HG02610 (cell line): ENCODE results near the gene IFI30.

Source experiments
- ATAC-seq: cut with Tn5 transposase; IDR thresholded peaks from one replicate; pipeline ENCODE4 v1.9.1; 2021; ENCODE audit warnings: mild to moderate bottlenecking, moderate library complexity; ENCODE audit not compliant: unreplicated experiment

Gene IFI30

GRCh38 chr19:18173572-18174288 is at the start of gene IFI30:
Gene IFI30 (plus strand): TSS chr19:18173813. CDS start chr19:18173842, 29 bp downstream.
- ATAC-seq: peak; percentile 46

- ATAC-seq: no peak
Observed at GRCh38 chr19:18123819-18124218, 49.8 kb upstream of the IFI30 start.

- no peak for ATAC-seq
Observed at GRCh38 chr19:18126097-18126496, 47.5 kb upstream of the IFI30 start.

- ATAC-seq: no peak
Observed at GRCh38 chr19:18128044-18128443, 45.6 kb upstream of the IFI30 start.

GRCh38 chr19:18128805-18129204 is 44.8 kb upstream of the IFI30 start:
- no peak for ATAC-seq

- ATAC-seq: no peak
Observed at GRCh38 chr19:18130523-18131242, 42.9 kb upstream of the IFI30 start.

GRCh38 chr19:18131841-18132596 is 41.6 kb upstream of the IFI30 start:
- ATAC-seq: no peak

GRCh38 chr19:18135712-18136584 is 37.7 kb upstream of the IFI30 start:
- ATAC-seq: no peak

- no peak for ATAC-seq
Observed at GRCh38 chr19:18137242-18137641, 36.4 kb upstream of the IFI30 start.

- ATAC-seq: no peak
Observed at GRCh38 chr19:18137657-18138339, 35.8 kb upstream of the IFI30 start.

- ATAC-seq: no peak
Observed at GRCh38 chr19:18140473-18140872, 33.1 kb upstream of the IFI30 start.

GRCh38 chr19:18141031-18141430 is 32.6 kb upstream of the IFI30 start:
- ATAC-seq: no peak

- ATAC-seq: no peak
Observed at GRCh38 chr19:18143902-18144301, 29.7 kb upstream of the IFI30 start.

- no peak for ATAC-seq
Observed at GRCh38 chr19:18144361-18144760, 29.3 kb upstream of the IFI30 start.

GRCh38 chr19:18144906-18145305 is 28.7 kb upstream of the IFI30 start:
- ATAC-seq: no peak

GRCh38 chr19:18145391-18145999 is 28.1 kb upstream of the IFI30 start:
- no peak for ATAC-seq

- ATAC-seq: no peak
Observed at GRCh38 chr19:18147396-18147795, 26.2 kb upstream of the IFI30 start.

- no peak for ATAC-seq
Observed at GRCh38 chr19:18149596-18149975, 24.0 kb upstream of the IFI30 start.

- no peak for ATAC-seq
Observed at GRCh38 chr19:18150776-18151624, 22.6 kb upstream of the IFI30 start.
